ENCODE data around the gene PARD3. TPM values are rescaled to one million over a fixed set of nuclear protein-coding genes. Genes with fewer than 3 reads are reported as not detected.

The PARD3 gene
- total RNA-seq, 1 experiment from 2014 or later = 57.4 TPM

DNA sequence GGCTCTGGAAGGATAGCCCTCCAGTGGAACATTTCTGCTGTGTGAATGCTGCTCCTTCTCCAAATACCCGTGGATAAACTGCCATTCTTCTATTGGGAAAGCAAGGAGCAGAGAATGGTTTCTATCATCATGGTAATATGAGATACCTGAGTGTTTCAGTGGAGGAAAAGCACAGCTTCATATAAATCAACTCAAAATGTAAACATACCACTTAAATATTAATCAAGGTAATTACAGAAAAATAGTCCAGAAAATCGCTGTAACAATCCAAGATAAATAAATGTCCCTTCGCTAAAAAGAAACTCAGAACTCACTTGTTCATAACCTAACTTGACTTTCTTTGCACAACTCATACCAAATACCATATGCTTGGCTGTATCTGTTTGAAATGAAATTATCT lies 635.8 kb downstream of the PARD3 start:
- CTCF ChIA-PET = no interaction called here
- H2AFZ ChIP-seq = no peak overlapping the region
- no peaks in the 10 kb centered on the region for H3K79me2 ChIP-seq (ENCODE audit: low read depth)
- no peak overlapping the region for H3K4me2 ChIP-seq
- no peaks in the 10 kb centered on the region for H3K4me1 ChIP-seq (replicated peaks; ENCODE audit: insufficient read depth)
- intact Hi-C loops (cut with micrococcal nuclease; ENCODE audit: unreplicated experiment) = no loop called here
- no peaks in the 10 kb centered on the region for H3K36me3 ChIP-seq (ENCODE audit: low read depth)
- DNase-seq = no peak
- no peak overlapping the region for H3K27ac ChIP-seq
- no peaks in the 10 kb centered on the region for H3K9me3 ChIP-seq (ENCODE audit: insufficient read depth, low read depth)
- POLR2A ChIA-PET (ENCODE audit: unreplicated experiment) = interaction anchor here (0.7 kb wide), 1 partner anchor 464 kb away, joined by 6 read pairs; no protein-coding TSS in a partner anchor
- no peaks in the 10 kb centered on the region for H4K20me1 ChIP-seq (ENCODE audit: insufficient read depth)
- H3F3A ChIP-seq (ENCODE audit: insufficient read depth, low read depth) = no peaks in the 10 kb centered on the region
- no peak overlapping the region for H3K4me3 ChIP-seq
- H3K27me3 ChIP-seq (ENCODE audit: insufficient read depth, low read depth) = no peaks in the 10 kb centered on the region
- no peak for TF ChIP-seq EZH2 (IDR thresholded peaks at IDR 0.05; ENCODE audit: low read depth)
- TF ChIP-seq, protein P1, sequence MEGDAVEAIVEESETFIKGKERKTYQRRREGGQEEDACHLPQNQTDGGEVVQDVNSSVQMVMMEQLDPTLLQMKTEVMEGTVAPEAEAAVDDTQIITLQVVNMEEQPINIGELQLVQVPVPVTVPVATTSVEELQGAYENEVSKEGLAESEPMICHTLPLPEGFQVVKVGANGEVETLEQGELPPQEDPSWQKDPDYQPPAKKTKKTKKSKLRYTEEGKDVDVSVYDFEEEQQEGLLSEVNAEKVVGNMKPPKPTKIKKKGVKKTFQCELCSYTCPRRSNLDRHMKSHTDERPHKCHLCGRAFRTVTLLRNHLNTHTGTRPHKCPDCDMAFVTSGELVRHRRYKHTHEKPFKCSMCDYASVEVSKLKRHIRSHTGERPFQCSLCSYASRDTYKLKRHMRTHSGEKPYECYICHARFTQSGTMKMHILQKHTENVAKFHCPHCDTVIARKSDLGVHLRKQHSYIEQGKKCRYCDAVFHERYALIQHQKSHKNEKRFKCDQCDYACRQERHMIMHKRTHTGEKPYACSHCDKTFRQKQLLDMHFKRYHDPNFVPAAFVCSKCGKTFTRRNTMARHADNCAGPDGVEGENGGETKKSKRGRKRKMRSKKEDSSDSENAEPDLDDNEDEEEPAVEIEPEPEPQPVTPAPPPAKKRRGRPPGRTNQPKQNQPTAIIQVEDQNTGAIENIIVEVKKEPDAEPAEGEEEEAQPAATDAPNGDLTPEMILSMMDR (conservative IDR thresholded peaks at IDR 0.05) = no peak
- no TSS peak for BruUV-seq (replicated peaks)
- no peaks in the 10 kb centered on the region for H3K9me2 ChIP-seq (ENCODE audit: insufficient read depth)

DNA sequence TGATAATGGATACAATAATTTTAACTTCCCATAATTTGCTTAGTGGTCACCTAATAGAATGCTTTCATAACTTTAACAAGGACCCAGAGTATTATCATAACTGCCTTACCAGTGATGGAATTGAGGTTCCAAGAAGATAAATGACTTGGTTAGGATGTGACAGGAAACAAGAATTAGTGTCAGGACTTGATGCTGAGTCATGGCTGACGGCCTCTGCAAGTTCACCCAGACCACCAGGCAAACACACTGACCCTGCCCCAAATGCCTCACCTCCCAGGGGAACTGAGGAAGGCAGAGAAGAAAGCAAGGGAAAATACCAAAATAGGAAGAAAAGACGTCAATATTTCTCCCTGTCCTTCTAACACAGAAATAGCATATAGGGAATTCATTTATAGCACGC lies 636.3 kb downstream of the PARD3 start:
- H3K36me3 ChIP-seq (ENCODE audit: low read depth) = no peaks in the 10 kb centered on the region
- intact Hi-C loops (cut with micrococcal nuclease; ENCODE audit: unreplicated experiment) = no loop called here
- no peaks in the 10 kb centered on the region for H4K20me1 ChIP-seq (ENCODE audit: insufficient read depth)
- BruUV-seq (replicated peaks) = no TSS peak
- H3K4me3 ChIP-seq = no peak overlapping the region
- TF ChIP-seq, protein P1 (conservative IDR thresholded peaks at IDR 0.05) = no peak
- no peak for TF ChIP-seq EZH2 (IDR thresholded peaks at IDR 0.05; ENCODE audit: low read depth)
- no peaks in the 10 kb centered on the region for H3K9me3 ChIP-seq (ENCODE audit: insufficient read depth, low read depth)
- H3K9me2 ChIP-seq (ENCODE audit: insufficient read depth) = no peaks in the 10 kb centered on the region
- no peaks in the 10 kb centered on the region for H3F3A ChIP-seq (ENCODE audit: insufficient read depth, low read depth)
- no peaks in the 10 kb centered on the region for H3K79me2 ChIP-seq (ENCODE audit: low read depth)
- H2AFZ ChIP-seq = no peak overlapping the region
- POLR2A ChIA-PET (ENCODE audit: unreplicated experiment) = interaction anchor here (0.6 kb wide), 1 partner anchor 22 kb away, joined by 4 read pairs; no protein-coding TSS in a partner anchor
- H3K27me3 ChIP-seq (ENCODE audit: insufficient read depth, low read depth) = no peaks in the 10 kb centered on the region
- CTCF ChIA-PET = no interaction called here
- no peak for DNase-seq
- no peak overlapping the region for H3K27ac ChIP-seq
- H3K4me1 ChIP-seq (replicated peaks; ENCODE audit: insufficient read depth) = no peaks in the 10 kb centered on the region
- H3K4me2 ChIP-seq = no peak overlapping the region

DNA sequence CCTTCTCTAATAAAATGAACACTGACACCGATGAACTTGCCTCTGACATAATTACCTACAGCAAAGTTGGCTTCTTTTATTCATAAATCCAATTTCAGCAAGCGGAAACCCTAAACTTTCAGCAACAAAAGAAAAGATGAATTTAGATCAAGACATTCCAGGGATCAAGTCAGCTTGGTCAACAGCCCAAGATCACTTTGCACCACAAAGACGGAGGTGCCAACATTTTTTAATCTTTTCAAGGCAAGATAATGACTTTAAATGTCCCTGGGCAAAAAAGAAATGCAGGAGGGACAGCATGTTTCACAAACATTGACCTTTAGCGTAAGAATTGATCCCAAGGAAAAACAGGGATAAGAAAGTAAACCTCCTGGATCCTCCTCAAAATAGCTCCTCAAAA lies 636.9 kb downstream of the PARD3 start:
- no peaks in the 10 kb centered on the region for H3K9me2 ChIP-seq (ENCODE audit: insufficient read depth)
- CTCF ChIA-PET = no interaction called here
- no peak overlapping the region for H2AFZ ChIP-seq
- no peak overlapping the region for H3K4me2 ChIP-seq
- no peaks in the 10 kb centered on the region for H4K20me1 ChIP-seq (ENCODE audit: insufficient read depth)
- intact Hi-C loops (cut with micrococcal nuclease; ENCODE audit: unreplicated experiment) = no loop called here
- no peak overlapping the region for H3K27ac ChIP-seq
- no peaks in the 10 kb centered on the region for H3K79me2 ChIP-seq (ENCODE audit: low read depth)
- no peaks in the 10 kb centered on the region for H3F3A ChIP-seq (ENCODE audit: insufficient read depth, low read depth)
- no peaks in the 10 kb centered on the region for H3K9me3 ChIP-seq (ENCODE audit: insufficient read depth, low read depth)
- no TSS peak for BruUV-seq (replicated peaks)
- POLR2A ChIA-PET (ENCODE audit: unreplicated experiment) = interaction anchor here (0.6 kb wide), 1 partner anchor 22 kb away, joined by 4 read pairs; no protein-coding TSS in a partner anchor
- no peaks in the 10 kb centered on the region for H3K4me1 ChIP-seq (replicated peaks; ENCODE audit: insufficient read depth)
- no peaks in the 10 kb centered on the region for H3K27me3 ChIP-seq (ENCODE audit: insufficient read depth, low read depth)
- no peak overlapping the region for H3K4me3 ChIP-seq
- no peak for DNase-seq
- TF ChIP-seq, protein P1 (conservative IDR thresholded peaks at IDR 0.05) = no peak
- TF ChIP-seq EZH2 (IDR thresholded peaks at IDR 0.05; ENCODE audit: low read depth) = no peak
- H3K36me3 ChIP-seq (ENCODE audit: low read depth) = no peaks in the 10 kb centered on the region
